Measurements from ENCODE around the gene ORM1.
A peak's percentile ranks its signal among the peaks of the same experiment; 100 is the strongest.

Gene ORM1

DNA sequence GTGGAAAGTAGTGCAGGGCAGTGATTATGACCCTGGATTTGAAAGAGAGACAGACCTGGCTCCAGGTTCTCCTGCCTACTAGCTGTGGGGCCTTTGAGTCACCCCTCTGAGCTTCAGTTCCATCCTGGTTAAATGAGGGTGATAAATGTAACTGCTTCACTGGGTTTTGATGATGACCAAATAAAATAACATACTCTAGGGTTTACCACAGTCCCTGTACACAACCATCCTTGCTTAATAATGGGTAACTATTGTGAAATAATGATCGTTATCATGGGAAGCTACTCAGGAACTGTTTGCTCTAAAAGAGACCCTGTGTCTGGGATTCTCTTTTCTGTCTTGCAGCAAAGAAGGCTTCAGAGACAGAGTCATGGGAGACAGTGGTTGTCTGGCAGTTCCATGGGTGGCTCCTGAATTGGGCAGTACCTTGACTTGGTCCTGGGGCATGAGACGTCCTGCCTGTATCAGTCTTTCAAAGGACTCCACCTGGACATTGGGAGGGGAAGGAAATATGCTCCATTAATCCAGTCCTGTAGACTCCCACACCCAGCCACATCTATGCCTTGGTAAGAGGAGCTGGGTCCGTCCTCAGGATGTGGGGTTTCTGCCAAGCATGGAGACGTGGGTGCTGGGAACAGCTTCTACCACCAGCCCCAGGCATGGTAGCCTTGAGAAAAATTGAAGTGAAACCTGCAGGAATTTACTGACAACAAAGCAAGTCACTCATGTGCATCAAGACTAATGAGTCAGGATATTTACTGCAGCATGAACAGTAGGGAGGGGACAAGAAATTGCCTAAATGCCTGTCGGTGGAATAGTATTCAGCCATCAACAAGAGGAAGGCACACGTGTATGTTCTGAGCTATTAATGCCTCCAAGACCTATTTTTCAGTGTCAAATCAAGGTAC is 41.5 kb downstream of the ORM1 start:
- peak; percentile 43 to 89 for DNase-seq (ENCODE audit: low read depth in 1 of 2, low spot score in 1 of 2)
- H3K4me3 ChIP-seq (replicated peaks; ENCODE audit: insufficient read depth, low read length), result no peak overlapping the region
- TF ChIP-seq CTCF (IDR thresholded peaks at IDR 0.05; ENCODE audit: insufficient read depth, low read length) (no peak), SPI1 (IDR thresholded peaks at IDR 0.05; ENCODE audit: borderline replicate concordance, low read depth) (no peak), POLR2AphosphoS5 (IDR thresholded peaks at IDR 0.05; ENCODE audit: low read depth) (no peak; the same call in 1 of the 2 replicates), GABPA (IDR thresholded peaks at IDR 0.05; ENCODE audit: low read depth) (no peak)
- TF ChIP-seq, protein P1, sequence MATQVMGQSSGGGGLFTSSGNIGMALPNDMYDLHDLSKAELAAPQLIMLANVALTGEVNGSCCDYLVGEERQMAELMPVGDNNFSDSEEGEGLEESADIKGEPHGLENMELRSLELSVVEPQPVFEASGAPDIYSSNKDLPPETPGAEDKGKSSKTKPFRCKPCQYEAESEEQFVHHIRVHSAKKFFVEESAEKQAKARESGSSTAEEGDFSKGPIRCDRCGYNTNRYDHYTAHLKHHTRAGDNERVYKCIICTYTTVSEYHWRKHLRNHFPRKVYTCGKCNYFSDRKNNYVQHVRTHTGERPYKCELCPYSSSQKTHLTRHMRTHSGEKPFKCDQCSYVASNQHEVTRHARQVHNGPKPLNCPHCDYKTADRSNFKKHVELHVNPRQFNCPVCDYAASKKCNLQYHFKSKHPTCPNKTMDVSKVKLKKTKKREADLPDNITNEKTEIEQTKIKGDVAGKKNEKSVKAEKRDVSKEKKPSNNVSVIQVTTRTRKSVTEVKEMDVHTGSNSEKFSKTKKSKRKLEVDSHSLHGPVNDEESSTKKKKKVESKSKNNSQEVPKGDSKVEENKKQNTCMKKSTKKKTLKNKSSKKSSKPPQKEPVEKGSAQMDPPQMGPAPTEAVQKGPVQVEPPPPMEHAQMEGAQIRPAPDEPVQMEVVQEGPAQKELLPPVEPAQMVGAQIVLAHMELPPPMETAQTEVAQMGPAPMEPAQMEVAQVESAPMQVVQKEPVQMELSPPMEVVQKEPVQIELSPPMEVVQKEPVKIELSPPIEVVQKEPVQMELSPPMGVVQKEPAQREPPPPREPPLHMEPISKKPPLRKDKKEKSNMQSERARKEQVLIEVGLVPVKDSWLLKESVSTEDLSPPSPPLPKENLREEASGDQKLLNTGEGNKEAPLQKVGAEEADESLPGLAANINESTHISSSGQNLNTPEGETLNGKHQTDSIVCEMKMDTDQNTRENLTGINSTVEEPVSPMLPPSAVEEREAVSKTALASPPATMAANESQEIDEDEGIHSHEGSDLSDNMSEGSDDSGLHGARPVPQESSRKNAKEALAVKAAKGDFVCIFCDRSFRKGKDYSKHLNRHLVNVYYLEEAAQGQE (IDR thresholded peaks at IDR 0.05; ENCODE audit: insufficient replicate concordance, low read depth), result no peak
- no peaks in the 10 kb centered on the region for H3K27me3 ChIP-seq (ENCODE audit: insufficient read depth, poor library complexity, severe bottlenecking)
- peak overlapping the region; percentile 77 for H3K27ac ChIP-seq (replicated peaks)

DNA sequence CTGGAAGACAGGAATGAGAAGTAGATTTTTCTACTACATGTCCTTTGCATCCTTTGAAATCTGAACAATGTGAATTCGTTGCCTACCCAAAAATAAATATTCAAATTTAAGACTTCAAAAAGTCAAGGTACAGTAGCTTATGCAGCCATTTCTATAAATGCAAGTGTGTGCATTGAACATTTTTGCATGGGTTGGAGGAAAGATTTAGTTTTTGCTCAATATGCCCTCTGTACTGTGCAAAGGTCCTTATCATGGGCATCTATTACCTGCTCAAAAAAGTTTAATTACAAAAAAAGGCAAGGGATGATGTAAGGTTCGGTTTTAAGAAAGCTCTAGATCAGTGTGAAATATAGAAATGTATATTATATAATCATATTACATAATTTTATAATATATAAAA is 42.3 kb downstream of the ORM1 start:
- no peak for TF ChIP-seq CTCF (IDR thresholded peaks at IDR 0.05; ENCODE audit: insufficient read depth, low read length)
- no peak for TF ChIP-seq GABPA (IDR thresholded peaks at IDR 0.05; ENCODE audit: low read depth)
- no peak for DNase-seq (ENCODE audit: low read depth in 1 of 2, low spot score in 1 of 2)
- Histone ChIP-seq H3K4me3 (replicated peaks; ENCODE audit: insufficient read depth, low read length) (no peak overlapping the region), H3K27me3 (ENCODE audit: insufficient read depth, poor library complexity, severe bottlenecking) (no peaks in the 10 kb centered on the region), H3K27ac (replicated peaks) (peak overlapping the region; percentile 77)

DNA sequence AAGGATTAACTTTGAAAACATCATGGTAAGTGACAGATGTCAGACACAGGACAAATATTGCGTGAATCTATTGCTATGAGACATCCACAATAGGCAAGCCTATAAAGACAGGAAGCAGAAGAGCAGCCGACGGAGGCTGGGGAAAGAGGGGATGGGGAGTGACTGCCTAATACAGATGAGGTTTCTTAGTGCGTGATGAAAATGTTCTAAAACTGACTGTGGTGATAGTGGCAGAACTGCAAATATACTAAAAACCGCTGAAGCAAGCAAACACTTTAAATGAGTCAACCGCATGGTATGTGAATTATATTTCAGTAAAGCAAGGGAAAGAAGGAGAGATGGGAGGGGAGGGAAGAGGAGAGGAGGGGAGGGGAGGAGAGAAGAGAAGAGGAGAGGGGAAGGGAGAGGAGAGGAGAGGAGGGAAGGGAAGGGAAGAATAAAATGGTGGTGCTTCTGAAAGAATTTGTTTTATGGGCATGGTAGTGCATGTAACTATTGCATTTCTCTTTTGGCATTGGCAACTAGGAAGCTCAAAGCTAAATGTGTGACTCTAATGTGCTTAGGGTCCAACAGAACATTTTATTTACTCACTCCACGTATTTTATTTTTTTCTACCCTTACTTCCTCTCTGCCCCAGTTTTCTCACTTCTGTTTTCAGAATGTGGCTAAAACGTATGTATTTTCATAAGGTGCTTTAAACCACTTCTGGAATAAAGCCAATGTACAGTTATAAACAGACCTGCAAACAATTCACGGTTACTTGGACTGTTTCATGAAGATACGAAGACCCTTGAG is 43.6 kb downstream of the ORM1 start:
- Histone ChIP-seq H3K27me3 (ENCODE audit: insufficient read depth, poor library complexity, severe bottlenecking) (no peaks in the 10 kb centered on the region), H3K27ac (replicated peaks) (peak overlapping the region; percentile 77), H3K4me3 (replicated peaks; ENCODE audit: insufficient read depth, low read length) (no peak overlapping the region)
- peak; percentile 86 for TF ChIP-seq SPI1 (IDR thresholded peaks at IDR 0.05; ENCODE audit: borderline replicate concordance, low read depth)
- TF ChIP-seq, protein P1 (IDR thresholded peaks at IDR 0.05; ENCODE audit: insufficient replicate concordance, low read depth), result no peak
- no peak for TF ChIP-seq GABPA (IDR thresholded peaks at IDR 0.05; ENCODE audit: low read depth)
- peak in 1 of 2 experiments; percentile 76 for DNase-seq (ENCODE audit: low read depth in 1 of 2, low spot score in 1 of 2)

DNA sequence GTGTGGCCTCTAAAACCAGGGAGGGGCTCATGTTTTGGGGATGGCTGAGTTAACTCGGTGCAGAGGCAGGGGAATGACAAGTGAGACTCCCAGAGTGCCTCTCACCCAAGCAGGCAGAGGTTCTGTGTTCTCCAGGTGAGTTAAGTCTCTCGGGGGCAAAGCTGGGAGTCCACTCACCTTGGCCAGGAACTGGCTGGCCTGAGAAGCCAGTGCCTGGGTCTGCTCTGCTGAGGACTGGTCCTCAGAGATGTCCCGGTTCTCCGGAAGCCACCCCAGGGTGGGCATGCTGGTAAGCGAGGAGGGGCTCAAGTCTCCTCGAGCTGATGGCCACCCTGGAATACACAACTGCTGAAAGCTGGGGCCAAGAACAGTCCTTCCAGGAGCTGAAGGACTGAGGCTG is 44.5 kb downstream of the ORM1 start:
- Histone ChIP-seq H3K27ac (replicated peaks) (peak overlapping the region; percentile 77), H3K27me3 (ENCODE audit: insufficient read depth, poor library complexity, severe bottlenecking) (no peaks in the 10 kb centered on the region), H3K4me3 (replicated peaks; ENCODE audit: insufficient read depth, low read length) (no peak overlapping the region)
- TF ChIP-seq, protein P1 (IDR thresholded peaks at IDR 0.05; ENCODE audit: insufficient replicate concordance, low read depth), result no peak
- TF ChIP-seq SPI1 (IDR thresholded peaks at IDR 0.05; ENCODE audit: borderline replicate concordance, low read depth) (no peak), POLR2AphosphoS5 (IDR thresholded peaks at IDR 0.05; ENCODE audit: low read depth) (no peak), CTCF (IDR thresholded peaks at IDR 0.05; ENCODE audit: insufficient read depth, low read length) (no peak), GABPA (IDR thresholded peaks at IDR 0.05; ENCODE audit: low read depth) (no peak)
- no peak for DNase-seq (ENCODE audit: low read depth in 1 of 2, low spot score in 1 of 2)

Measured in HL-60 (cell line).